Activated CD8-positive, alpha-beta memory T cell treated with anti-CD3 and anti-CD28 coated beads, Interleukin-2, amount 50 U/mL, for 1 hour (primary cell): ENCODE data around the gene SLC3A2.
"Not testable (repeated sequence)": the region's sequence is repeated elsewhere in the genome, so short reads cannot be mapped to it uniquely, and the experiment has no call there.

Source experiments
- DNase-seq: peaks from one replicate; pipeline ENCODE4 v3.0.0-alpha.2; 2020; ENCODE audit errors: extremely low read depth

SLC3A2 gene

GRCh38 chr11:62930666-62931065 is 50.0 kb downstream of the SLC3A2 start:
- no peak for DNase-seq

GRCh38 chr11:62931499-62932278 is 51.0 kb downstream of the SLC3A2 start:
- no peak for DNase-seq

GRCh38 chr11:62933285-62933684 is 52.6 kb downstream of the SLC3A2 start:
- DNase-seq: no peak

DNA sequence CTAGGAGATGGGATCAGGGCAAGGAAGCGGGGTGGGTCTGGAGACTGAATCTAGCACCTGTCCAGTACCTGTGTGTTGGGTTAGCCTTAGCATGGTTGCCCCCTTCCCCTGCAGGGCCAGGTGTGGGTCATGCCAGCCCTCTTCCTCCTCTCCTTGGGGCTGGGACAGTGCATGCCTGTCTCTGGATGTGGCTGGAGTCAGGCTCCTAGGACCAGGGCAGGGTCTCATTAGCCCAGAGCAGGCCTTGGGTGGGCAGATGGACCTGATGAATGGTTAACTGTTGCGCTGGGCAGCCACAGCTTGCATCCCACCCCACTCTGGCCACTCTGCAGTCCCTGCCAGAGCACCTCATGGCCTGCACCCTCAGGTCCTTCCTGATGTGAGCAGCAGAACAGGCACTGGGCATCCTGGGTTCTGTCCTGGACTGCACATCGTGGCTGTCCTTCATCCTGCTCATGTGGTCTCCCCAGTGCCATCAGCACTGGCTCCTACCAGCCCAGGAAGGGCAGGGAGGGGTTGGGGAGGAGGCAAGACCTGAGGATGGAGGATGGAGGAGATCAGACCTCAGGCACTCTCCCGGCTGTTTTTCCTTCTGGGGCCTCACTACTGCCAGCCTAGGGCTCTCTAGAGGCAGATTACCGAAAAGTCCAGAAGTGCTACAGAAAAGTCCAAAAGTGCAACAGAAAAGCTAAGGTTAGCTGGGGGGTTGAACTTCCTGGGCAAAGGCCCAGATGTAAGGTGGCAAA is 53.2 kb downstream of the SLC3A2 start:
- no peak for DNase-seq

GRCh38 chr11:62934496-62934785 is 53.7 kb downstream of the SLC3A2 start:
- DNase-seq: no peak

- not testable (repeated sequence) for DNase-seq
Measured at GRCh38 chr11:62937528-62937927, 56.8 kb downstream of the SLC3A2 start.
